ENCODE measurements around the gene EEF1A2.

Gene EEF1A2

GRCh38 chr20:63536997-63537524 is 38.2 kb upstream of the EEF1A2 start, which contains the start of gene PTK6:
PTK6 (minus strand) TSS chr20:63537376; CDS start chr20:63537314, 62 bp downstream.
- no peak for DNase-seq (ENCODE audit: low read depth in 2 of 2)

- DNase-seq (ENCODE audit: low read depth in 2 of 2) = no peak
Measured at GRCh38 chr20:63536241-63536977, 37.5 kb upstream of the EEF1A2 start.

GRCh38 chr20:63534831-63535651 is 36.2 kb upstream of the EEF1A2 start:
- DNase-seq (ENCODE audit: low read depth in 2 of 2) = no peak

GRCh38 chr20:63534427-63534830 is 35.5 kb upstream of the EEF1A2 start:
- no peak for DNase-seq (ENCODE audit: low read depth in 2 of 2)

- DNase-seq (ENCODE audit: low read depth in 2 of 2) = no peak
Measured at GRCh38 chr20:63533871-63534393, 35.0 kb upstream of the EEF1A2 start.

- DNase-seq (ENCODE audit: low read depth in 2 of 2) = no peak
Measured at GRCh38 chr20:63533388-63533787, 34.5 kb upstream of the EEF1A2 start.

GRCh38 chr20:63532449-63532971 is 33.6 kb upstream of the EEF1A2 start:
- no peak for DNase-seq (ENCODE audit: low read depth in 2 of 2)

GRCh38 chr20:63531686-63532448 is 33.0 kb upstream of the EEF1A2 start:
- no peak for DNase-seq (ENCODE audit: low read depth in 2 of 2)

- DNase-seq (ENCODE audit: low read depth in 2 of 2) = no peak
Measured at GRCh38 chr20:63530788-63531160, 31.9 kb upstream of the EEF1A2 start.

- no peak for DNase-seq (ENCODE audit: low read depth in 2 of 2)
Measured at GRCh38 chr20:63529861-63530787, 31.2 kb upstream of the EEF1A2 start.

GRCh38 chr20:63529180-63529860 is 30.4 kb upstream of the EEF1A2 start:
- no peak for DNase-seq (ENCODE audit: low read depth in 2 of 2)

- no peak for DNase-seq (ENCODE audit: low read depth in 2 of 2)
Measured at GRCh38 chr20:63527184-63527583, 28.3 kb upstream of the EEF1A2 start.

- DNase-seq (ENCODE audit: low read depth in 2 of 2) = no peak
Measured at GRCh38 chr20:63525971-63526370, 27.1 kb upstream of the EEF1A2 start.

- DNase-seq (ENCODE audit: low read depth in 2 of 2) = no peak
Measured at GRCh38 chr20:63525185-63525584, 26.3 kb upstream of the EEF1A2 start.

- no peak for DNase-seq (ENCODE audit: low read depth in 2 of 2)
Measured at GRCh38 chr20:63522981-63523611, 24.2 kb upstream of the EEF1A2 start.

- DNase-seq (ENCODE audit: low read depth in 2 of 2) = no peak
Measured at GRCh38 chr20:63522091-63522868, 23.4 kb upstream of the EEF1A2 start.

- DNase-seq (ENCODE audit: low read depth in 2 of 2) = no peak
Measured at GRCh38 chr20:63521602-63522001, 22.7 kb upstream of the EEF1A2 start.

- peak; percentile 39 to 68 for DNase-seq (ENCODE audit: low read depth in 2 of 2)
Measured at GRCh38 chr20:63520934-63521601, 22.2 kb upstream of the EEF1A2 start.
